ENCODE results near the gene GAS2L1.

Gene GAS2L1
- 0.46 to 2.4 reads per million in 2 donors for total RNA-seq

- DNase-seq = no peak
Observed at GRCh38 chr22:29306175-29306834, at the start of gene GAS2L1. Gene GAS2L1 (plus strand): TSS chr22:29306650. CDS start chr22:29308106, 1,456 bp downstream.

- DNase-seq = no peak
Observed at GRCh38 chr22:29257751-29258181, 48.7 kb upstream of the GAS2L1 start.

DNA sequence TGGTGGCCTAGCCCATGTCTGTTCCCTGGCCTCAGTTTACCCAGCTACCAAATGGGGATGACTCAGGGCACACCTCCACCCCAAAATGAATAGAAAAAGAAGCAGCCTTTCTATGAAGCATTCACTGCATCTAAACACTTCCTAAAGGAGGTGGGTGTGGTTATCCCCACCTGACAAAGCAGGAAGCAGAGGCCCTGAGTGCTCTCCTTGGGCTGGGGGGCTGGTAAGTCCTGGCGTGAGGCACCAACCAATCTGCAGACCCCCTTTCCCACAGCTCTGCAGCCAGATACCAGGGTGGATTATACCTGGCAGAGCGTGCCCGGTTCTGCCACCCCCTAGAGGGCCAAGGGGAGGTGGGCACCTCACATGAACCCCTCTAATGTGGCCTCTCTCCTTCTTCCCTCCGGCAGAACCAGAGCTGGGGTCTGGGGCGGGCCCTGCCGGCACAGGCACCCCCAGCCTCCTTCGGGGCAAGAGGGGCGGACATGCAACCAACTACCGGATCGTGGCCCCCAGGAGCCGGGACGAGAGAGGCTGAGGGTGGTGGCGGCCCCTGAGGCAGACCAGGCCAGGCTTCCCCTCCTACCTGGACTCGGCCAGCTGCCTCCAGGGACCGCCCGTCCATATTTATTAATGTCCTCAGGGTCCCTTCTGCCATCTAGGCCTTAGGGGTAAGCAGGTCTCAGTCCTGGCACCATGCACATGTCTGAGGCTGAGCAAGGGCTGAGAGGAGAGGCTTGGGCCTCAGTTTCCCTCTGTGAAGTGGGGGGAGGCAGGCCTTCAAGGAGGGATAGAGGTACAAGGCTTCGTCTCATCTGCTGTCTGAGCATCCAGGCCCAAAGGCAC lies 47.8 kb upstream of the GAS2L1 start:
- DNase-seq = no peak

GRCh38 chr22:29259253-29259899 lies 47.1 kb upstream of the GAS2L1 start:
- no peak for DNase-seq

DNA sequence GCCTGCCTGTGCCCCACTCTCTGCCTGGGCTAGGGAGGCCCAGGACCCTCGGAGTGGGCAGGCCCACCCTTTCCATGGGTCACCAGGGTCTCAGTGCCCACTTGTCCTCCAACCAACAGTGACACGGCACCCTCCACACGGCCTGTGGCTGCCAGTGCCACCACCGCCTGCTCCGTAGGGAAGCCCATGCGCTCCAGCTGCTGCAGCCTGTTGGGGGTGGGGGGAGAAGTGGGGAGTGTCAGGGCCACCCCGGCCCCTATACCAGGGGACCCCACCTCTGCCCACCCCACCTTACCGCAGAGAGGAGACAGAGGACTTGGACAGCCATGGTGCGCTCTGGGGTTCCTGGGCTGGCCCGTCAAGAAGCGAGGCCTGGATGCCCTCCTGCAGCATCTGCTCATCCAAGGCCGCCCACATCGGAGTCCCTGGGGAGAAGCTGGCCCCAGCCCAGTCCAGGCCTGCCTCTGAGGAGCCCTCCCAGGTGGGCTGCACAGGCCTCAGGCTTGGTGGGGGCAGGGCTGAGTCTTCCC lies 46.4 kb upstream of the GAS2L1 start:
- no peak for DNase-seq

- no peak for DNase-seq
Observed at GRCh38 chr22:29260601-29261315, 45.7 kb upstream of the GAS2L1 start.

DNA sequence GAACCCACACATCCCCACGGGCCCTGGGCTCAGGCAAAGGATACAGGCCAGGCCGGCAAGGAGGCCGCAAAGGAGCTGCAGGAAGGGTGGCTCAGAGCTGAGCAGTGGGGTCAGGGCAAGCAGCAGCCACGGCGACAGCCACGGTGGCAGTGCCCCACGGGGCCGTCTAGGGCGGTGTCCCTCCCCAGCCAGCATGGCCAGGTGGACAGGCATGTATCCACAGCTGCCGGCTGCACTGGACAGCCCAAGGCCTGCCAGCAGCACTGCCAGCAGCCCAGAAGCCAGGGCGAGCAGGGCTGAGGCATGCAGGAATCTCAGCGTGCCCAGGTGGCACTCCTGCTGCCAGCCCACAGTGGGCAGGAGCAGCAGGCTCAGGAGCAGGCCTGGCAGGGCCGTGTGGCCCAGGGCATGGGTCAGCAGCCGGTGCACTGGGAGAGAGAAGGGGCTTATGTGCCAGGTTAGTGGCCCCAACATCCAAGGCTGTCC lies 42.6 kb upstream of the GAS2L1 start:
- DNase-seq = no peak

GRCh38 chr22:29265305-29265704 lies 41.1 kb upstream of the GAS2L1 start:
- DNase-seq = no peak

GRCh38 chr22:29265929-29266328 lies 40.5 kb upstream of the GAS2L1 start:
- no peak for DNase-seq

GRCh38 chr22:29266564-29267461 lies 39.6 kb upstream of the GAS2L1 start:
- DNase-seq = no peak

- no peak for DNase-seq
Observed at GRCh38 chr22:29267462-29267857, 39.0 kb upstream of the GAS2L1 start.

GRCh38 chr22:29267858-29268510 lies 38.5 kb upstream of the GAS2L1 start, which contains the start of the genes EWSR1 and RHBDD3:
Gene EWSR1 (plus strand): TSS chr22:29268268. CDS start chr22:29268337, 69 bp downstream.
Gene RHBDD3 (minus strand): TSS chr22:29267981. CDS start chr22:29265626, 2,355 bp downstream.
- peak; percentile 91 for DNase-seq

DNA sequence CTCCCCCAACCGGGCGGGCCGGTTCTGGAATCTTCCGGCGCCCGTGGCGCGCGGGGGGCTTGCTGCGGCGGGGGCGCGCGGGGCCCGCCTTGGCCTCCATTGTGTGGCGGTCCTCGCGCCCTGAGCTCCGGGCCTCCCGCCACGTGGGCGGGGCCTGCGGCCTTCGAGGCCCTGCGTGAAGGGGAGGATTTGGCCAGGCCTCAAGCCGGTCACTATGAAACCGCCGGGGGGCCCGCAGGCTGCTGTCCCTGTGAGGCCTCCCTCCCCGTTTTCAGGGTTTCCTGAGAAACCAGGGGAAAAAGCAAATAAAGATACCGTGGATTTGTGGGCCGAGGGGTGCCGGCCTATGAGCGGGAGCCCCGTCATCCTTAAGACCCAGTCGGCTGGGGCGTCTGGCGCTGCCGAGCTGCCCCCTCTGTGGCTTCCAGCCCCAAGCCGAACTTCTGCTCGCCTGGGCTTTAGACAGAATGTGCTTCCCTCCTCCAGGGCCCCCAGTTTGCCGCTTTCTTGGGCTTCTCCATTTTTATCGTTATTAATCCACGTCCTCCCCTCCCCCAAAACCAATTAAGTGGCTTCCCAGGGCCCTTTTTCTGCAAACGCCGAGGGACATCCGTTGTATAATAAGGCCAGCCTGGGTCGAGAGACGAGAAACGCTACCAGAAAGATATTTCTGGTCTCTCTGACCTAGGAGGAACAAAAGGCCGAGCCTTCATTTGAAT lies 37.8 kb upstream of the GAS2L1 start:
- peak; percentile 59 for DNase-seq

DNA sequence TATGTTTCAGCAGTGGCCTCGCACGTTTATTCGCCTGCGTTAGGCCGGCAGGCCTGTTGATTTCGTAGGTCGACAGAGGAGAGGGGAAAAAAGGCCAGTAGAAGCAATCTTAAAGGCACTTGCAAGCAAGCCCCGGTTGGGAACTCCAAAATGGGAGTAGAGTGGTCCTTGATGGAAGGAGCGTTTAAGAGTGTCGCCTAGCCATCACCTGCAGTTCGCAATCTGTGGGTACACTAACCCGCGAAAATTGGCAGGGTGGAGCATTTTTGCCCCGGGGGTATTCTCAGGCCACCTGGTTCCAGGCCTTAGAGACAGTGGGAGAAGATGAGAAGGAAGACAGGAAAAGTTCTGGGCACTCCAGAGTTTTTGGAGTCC lies 37.2 kb upstream of the GAS2L1 start:
- DNase-seq = no peak

GRCh38 chr22:29269731-29270474 lies 36.5 kb upstream of the GAS2L1 start:
- no peak for DNase-seq

GRCh38 chr22:29270475-29271271 lies 35.8 kb upstream of the GAS2L1 start:
- no peak for DNase-seq

GRCh38 chr22:29272624-29273023 lies 33.8 kb upstream of the GAS2L1 start:
- no peak for DNase-seq

- no peak for DNase-seq
Observed at GRCh38 chr22:29275167-29275566, 31.3 kb upstream of the GAS2L1 start.

Measured in activated gamma-delta T cell (primary cell).